ENCODE results near the gene SLC22A23.

SLC22A23 gene

DNA sequence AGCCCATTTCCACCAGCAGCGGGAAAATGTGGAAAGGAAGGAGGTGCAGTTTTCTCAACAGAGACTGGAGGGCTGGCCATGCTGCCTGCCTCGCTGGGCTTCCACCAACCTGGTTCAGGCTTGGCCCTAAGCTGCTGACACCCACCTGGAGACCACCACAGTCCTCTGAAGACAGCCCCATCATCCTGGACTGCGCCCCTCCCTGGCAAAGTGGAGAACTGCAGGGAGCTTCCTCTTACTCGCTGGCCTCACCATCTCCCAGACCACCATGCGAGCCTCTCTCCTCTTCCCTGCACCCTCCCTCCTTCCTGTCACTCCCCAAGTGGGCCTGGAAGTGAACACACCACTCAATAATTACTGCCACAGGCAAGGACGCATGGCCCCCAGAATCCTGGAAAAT lies 126.7 kb downstream of the SLC22A23 start:
- DNase-seq: no peak

DNA sequence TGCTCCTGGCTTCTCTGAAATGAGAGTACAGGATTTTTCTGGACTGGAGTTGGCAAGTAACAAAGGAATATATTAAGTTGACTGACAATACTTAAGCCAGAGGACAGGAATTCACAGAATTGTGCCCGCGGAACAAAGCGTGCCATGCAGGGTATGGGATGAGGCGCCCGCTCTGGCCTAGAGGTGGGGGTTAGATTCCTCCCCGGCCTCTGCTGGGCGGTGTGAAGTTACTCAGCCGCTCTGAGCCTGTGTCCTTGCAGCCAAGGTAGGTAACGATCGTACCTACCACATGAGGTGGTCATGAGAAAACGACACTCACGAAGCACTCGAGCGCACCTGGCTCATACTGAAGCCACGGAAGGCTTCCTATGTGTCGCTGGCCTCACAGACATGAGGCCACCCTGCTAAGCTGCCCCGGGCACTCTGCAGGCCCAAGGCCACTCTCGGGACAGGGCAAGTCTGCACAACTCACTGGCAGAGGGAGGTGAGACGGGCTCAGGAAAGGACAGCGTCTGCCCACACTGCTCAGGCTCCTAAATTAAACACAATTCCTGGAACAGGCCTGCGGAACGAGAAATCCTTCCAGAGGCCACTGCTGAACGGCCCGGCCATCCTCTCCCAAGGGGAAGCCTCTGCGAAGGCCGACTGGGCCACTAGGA lies 127.3 kb downstream of the SLC22A23 start:
- no peak for DNase-seq

DNA sequence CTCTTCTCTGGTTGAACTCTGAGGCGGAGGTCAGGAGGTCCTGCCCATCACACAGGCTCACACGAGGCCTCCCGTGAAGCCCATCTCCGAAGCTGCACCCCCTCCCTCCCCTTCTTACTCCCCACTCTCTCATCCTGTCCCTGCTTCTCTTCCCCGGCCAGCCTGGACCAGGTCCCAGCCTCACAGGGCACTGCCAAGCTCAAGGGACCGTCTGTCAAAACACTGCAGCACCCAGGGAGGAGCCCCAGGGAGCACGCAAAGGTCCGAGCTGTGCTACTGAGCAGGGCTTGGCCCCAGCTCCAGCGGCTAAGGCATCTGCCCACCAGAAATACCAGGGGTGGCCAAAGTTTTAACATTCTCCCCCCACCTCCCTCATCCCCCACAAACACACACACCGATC lies 128.1 kb downstream of the SLC22A23 start:
- no peak for DNase-seq

GRCh38 chr6:3328145-3328544 lies 128.7 kb downstream of the SLC22A23 start:
- DNase-seq: no peak

DNA sequence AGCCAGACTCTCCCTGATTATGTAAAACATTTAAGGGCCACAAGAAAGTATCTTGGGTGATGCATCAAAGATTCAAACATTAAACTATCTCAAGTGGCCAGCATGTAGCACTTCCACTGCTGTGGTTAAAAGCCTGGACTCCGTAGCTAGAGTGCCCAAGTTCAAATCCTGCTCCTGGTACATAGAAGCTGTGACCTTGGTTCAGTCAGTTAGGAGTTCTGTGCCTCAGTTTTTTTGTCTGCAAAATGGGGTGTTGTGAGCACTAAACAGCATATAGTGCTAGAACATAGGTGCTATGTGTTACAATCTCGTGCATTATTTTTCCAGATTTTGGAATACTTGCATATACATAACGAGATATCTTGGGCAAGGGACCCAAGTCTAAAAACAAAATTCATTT lies 129.4 kb downstream of the SLC22A23 start:
- no peak for DNase-seq

- no peak for DNase-seq
Observed at GRCh38 chr6:3326981-3327380, 129.9 kb downstream of the SLC22A23 start.

DNA sequence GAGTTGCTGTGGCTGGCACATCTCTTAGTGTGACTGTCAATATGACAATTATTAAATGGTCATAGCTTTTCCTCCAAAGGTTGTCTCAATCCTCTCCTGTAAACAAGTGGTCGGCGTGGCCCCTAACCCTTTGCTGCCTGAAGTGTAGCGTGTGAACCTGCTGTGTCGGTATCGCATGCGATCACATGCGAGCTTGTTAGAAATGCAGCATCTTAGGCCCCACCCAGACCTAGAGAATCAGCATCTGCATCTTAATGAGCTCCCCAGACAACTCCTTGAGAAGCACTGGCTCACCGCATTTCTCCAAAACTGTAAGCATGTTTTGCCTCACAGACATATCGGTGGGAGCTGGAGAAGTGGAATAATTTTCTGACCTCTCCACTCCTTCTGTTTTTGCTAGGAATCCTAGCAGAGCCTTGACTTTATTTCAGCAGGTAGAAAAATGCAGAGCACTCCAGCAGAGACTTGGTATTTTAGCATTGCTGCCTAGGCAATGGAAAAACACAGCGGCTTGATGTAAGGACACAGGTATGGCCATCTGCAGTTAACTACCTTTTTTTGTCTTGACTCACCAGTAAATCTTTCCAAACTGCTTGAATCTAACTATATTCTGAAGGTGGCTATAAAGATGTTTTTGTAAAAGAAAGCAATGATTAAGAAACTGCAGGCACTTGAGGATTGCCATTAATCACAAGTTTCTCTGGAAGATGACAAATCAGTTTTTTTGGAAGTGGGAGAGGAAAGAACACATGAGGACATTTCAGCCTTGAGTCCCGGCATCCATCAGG lies 130.5 kb downstream of the SLC22A23 start:
- no peak for DNase-seq

DNA sequence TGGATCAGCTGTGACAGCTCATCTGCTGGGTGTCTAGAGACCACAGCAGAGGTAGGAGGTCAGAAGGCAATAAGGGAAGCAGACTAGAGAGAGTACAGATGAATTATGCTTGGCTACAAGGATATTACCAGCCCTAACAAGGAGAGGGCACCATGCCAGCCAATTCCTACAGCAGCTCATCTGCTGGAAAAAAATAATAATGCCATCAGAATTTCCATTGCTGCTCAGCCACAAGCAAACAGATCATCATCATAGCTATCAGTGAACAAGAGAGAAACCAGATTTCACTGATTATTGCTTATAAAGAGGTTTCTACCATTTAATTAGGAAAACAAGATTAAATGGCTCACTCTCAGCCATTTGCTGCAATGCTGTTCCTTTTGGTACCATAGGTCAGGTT lies 131.6 kb downstream of the SLC22A23 start:
- no peak for DNase-seq

DNA sequence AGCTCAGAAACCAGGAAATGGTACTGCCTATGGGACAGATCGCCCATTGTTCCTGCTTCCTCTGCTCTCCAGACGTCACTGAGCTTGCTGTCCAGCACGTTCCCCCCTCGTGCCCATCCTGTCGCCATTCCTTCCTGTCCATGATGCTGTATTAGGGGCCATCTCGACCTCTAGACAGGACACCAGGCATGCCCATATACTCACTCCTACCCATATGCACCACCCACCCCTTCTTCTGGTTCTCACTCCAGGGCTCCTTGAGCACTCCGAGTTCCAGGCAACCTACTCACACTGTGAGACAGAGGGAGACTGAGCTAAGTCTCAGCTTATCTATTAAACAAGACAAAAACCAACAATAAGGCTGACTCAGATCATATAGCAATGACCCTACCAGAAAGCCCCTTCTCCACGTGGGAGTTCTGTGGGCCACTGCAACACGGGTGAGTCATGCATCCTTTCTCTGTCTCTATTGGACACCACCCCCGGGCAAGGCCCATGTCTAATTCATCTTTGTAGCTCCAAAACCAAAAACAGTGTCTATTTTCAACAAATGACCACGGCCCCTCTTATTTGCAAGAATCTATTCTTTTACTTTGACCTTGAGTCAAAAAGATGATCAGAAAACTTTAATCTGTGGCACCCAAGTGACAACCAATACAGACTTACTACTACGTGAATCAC lies 132.4 kb downstream of the SLC22A23 start:
- DNase-seq: no peak

DNA sequence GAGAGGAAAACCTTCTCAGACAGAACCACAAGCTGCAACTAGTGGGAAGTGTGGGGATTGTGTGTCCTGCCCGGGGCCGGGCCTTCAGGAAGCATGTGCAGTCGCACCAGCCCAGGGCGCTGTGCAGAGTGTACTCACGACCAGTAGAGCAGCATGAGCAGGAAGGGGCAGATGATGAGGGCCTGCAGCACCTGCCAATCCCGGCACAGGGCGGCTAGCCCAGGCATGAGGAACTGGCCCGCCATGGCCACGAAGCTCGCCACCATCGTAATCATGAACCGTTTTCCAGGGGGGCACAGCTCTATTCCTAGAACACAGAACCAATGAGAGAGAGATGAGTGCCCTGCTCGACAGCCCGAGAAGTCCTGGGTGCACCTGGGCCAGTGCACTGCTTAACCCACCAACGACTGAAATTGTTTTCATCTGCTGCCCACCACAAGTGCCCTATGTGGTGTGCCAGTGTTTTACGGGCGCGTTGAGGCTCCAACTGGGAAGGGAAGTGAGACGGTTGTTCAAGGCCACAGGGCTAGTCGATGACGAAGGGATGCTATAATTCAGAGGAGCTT lies 133.1 kb downstream of the SLC22A23 start:
- DNase-seq: no peak

GRCh38 chr6:3323148-3323547 lies 133.7 kb downstream of the SLC22A23 start:
- no peak for DNase-seq

DNA sequence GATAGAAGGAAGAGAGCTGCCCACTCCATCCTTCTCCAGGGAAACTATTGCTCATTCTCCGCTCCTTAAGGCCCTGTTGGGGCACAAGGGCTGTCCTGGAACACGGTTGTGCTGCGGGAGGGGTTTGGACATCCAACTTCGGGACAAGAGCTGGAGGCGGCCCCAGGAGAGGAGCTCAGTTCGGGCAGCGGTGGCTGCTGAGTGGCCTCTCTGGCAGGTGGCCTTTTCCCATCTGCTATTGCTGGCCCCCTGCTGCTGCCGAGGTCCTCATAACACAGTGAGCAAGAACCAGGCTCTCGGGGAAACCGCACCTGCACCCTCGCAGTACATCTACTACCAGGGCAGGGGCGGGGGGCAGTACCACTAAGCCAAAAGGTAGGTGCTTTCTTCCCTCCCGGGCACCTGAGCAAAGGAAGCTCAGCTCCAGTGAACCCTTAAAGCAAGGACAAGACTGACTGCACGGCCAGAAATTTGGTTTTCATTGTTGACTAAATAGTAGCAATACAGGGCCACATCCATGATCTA lies 134.4 kb downstream of the SLC22A23 start:
- no peak for DNase-seq

DNA sequence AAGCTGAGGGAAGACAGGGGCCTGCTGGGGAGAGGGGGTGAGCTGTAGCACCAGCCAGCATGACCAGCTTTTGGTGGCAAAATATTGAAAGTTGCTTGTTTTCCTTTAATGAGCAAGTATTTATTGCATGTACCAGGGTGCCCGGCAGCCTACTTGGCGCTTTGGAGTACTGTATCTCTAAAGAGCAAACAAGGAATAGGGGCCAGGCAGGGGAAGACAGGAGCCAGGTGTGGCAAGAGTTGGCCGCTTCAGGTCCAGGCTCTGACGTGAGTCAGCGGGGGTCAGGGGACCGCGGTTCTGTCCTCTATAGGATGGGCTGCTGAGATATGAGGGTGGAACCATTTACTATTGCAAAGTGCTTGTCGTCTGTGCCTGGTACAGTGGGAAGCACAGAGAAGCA lies 135.0 kb downstream of the SLC22A23 start:
- DNase-seq: no peak

- DNase-seq: no peak
Observed at GRCh38 chr6:3321042-3321441, 135.8 kb downstream of the SLC22A23 start.

DNA sequence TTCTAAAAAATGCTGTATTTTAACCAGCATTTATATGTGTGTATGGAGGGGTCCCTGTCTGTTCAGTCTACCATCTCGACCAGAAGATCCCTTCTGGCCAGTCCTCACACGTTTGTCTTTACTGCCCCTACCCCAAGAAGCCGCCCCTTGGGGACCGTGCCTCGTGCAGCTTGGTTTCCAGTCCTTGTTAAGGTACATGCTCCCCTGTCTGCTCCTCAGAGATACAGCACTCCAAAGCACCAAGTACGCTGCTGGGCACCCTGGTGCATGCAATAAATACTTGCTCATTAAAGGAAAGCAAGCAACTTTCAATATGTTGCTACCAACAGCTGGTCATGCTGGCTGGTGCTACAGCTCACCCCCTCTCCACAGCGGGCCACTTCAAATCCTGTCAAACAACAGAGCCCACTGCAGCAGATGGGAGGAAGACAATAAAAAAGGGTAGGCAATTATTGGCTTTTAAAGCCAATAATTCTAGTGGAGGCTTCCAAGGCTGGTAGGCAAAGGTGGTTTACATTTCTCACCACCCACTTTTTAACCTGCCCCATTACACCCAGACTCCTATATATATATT lies 136.5 kb downstream of the SLC22A23 start:
- no peak for DNase-seq

DNA sequence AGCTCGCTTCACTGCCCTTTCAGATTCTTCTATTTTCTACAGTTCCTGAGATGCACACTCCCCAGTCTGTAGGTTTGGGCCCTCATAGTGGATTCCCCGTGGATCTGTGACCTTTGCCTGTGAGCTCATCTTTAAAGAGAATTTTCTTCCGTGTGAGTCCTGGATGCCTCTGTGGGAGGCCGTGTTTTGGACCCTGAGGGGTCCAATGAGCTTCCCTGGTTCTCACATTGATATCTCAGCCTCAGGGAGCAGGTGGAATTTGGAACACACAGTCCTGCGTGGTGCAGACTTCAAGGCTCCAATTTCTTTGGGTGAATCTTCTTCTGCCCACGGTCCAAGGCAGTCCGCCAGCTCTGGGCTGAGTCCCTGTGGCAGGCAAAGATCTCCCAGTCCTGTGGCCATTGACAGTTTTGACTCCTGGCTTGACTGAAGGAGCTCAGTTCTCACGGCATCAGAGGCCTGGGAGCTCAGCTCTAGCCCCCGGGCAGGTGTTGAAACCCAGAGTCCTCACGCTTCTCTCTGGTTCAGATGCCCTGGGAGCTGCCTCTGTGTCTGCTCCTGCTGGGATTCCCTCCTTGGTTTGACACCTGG lies 137.1 kb downstream of the SLC22A23 start:
- DNase-seq: no peak

DNA sequence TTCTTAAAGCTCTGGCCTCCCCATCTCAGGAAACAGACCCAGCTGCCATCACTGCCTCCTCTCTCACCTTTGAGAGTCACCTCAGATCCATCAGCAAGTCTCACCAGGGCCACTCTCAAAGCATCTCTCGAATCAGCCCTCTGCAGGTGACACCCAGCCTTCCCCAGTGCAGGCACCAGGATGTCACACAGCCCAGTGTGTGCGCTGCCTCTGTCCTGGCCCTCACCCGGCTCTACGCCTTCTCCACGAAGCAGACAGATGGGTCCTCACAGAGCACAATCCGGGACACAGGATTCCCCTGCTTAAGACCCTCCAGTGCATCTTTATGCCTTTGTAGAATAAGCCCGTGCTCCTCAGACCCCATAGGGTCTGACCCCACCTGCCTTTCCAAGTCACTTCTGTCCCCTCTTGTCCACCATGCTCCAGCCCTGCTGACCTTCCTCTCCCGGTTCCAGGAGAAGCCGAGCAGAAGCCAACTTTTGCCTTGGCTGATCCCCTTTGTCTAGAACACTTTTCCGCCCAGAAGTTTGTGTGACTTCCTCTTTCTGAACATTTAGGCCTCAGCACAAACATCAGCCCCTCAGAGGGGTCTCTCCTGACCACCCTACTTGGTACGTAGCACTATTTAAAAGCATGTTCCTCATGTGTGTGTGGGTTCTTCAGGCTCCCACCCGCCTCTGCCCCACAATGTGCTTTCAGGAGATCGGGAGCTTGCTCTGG lies 137.9 kb downstream of the SLC22A23 start:
- peak; percentile 6 for DNase-seq

GRCh38 chr6:3318226-3318625 lies 138.6 kb downstream of the SLC22A23 start:
- peak; percentile 61 for DNase-seq

DNA sequence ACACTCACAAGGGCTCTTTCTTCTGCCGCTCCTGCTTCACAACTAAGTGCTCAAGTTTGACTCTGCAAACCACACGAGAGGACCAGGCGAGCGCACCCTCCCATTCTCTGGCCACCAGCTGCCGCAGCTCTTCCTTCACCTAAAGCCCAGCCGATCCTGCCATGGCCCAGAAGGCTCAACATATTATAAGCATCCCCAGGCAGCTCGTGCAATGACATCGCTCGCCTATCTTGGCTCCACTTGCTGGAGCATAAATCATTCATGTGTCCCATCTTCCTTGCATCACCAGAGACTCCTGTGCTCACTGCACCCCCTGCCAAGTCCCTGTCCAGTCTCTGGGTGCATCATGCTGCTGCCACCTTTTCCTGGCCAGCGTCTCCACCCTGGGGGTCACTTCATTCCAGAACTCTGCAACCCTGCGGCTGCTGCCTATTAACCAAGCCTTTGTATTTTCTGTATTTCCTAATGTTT lies 139.1 kb downstream of the SLC22A23 start:
- no peak for DNase-seq

- DNase-seq: no peak
Observed at GRCh38 chr6:3316818-3317217, 140.0 kb downstream of the SLC22A23 start.

- no peak for DNase-seq
Observed at GRCh38 chr6:3316331-3316730, 140.5 kb downstream of the SLC22A23 start.

DNA sequence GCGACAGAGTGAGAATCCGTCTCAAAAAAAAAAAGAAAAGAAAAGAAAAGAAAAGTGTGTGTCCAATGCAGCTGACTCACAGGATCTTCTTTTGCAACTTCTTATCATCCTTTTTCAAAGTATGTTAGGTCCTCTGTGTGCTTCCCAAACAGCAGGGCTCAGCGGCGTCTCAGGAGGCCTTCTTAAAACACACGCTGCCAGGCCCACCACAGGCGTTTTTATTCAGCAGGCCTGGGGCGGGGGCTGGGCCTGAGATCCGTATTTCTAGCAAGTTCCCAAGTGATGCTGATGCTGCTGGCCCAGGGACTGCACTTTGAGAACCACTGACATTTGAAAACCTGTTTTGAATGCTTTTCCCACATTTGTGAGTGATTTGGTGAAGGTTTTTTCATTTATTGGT lies 141.0 kb downstream of the SLC22A23 start:
- DNase-seq: no peak

All from CD4-positive, alpha-beta T cell treated with Interleukin-17A for 4 hours (primary cell).